HepG2 (cell line): ENCODE data around the gene FOXK2. TPM values are rescaled to one million over a fixed set of nuclear protein-coding genes. Genes with fewer than 3 reads are reported as not detected.
A peak's percentile ranks its signal among the peaks of the same experiment; 100 is the strongest.

Source experiments
- ATF7 ChIP-seq, 2 experiments: fragments of 450-650 bp in 1 of 2; sonication (generic) in 1 of 2; formaldehyde crosslinking in 1 of 2; IDR thresholded peaks; 2 replicates each; pipeline versions ENCODE4 v1.4.0 to v1.6.1; 2016 to 2020; ENCODE audit warnings: antibody characterized with exemption in 1 of 2, mild to moderate bottlenecking in 1 of 2, missing genetic modification reagents in 1 of 2
- BCL6 ChIP-seq: IDR thresholded peaks from 2 replicates; pipeline ENCODE4 v1.6.1; 2016; ENCODE audit warnings: missing genetic modification reagents, missing compliant biosample characterization
- BRCA1 ChIP-seq: sonication (generic); formaldehyde crosslinking; IDR thresholded peaks from 2 replicates; pipeline ENCODE4 v1.4.0; 2020; ENCODE audit warnings: missing genetic modification reagents
- FOXA1 ChIP-seq, 2 experiments: fragments of 450-650 bp in 1 of 2; sonication (generic) in 1 of 2; formaldehyde crosslinking in 1 of 2; IDR thresholded peaks; 2 replicates each; pipeline versions ENCODE4 v1.4.0 to v1.6.1; 2016 to 2020; ENCODE audit warnings: missing genetic modification reagents in 1 of 2
- FOXO1 ChIP-seq: sonication (generic); formaldehyde crosslinking; IDR thresholded peaks from 2 replicates; pipeline ENCODE4 v1.4.0; 2020; ENCODE audit warnings: missing genetic modification reagents
- GATAD1 ChIP-seq: IDR thresholded peaks from 2 replicates; pipeline ENCODE4 v1.6.1; 2016; ENCODE audit warnings: missing genetic modification reagents, missing compliant biosample characterization
- GATAD2A ChIP-seq: IDR thresholded peaks from 2 replicates; pipeline ENCODE4 v1.6.1; 2016
- HNF4A ChIP-seq: sonication (generic); formaldehyde crosslinking; IDR thresholded peaks from 2 replicates; pipeline ENCODE4 v1.4.0; 2020; ENCODE audit warnings: missing genetic modification reagents
- NR2F2 ChIP-seq: IDR thresholded peaks from 2 replicates; pipeline ENCODE4 v1.6.1; 2012; ENCODE audit warnings: low read depth, inconsistent platforms, borderline replicate concordance
- SKI ChIP-seq: fragments of 450-650 bp; IDR thresholded peaks from one replicate; pipeline ENCODE4 v1.6.1; 2018; ENCODE audit warnings: mild to moderate bottlenecking; ENCODE audit not compliant: partially characterized antibody
- SMARCC2 ChIP-seq: fragments of 450-650 bp; IDR thresholded peaks from 2 replicates; pipeline ENCODE4 v1.6.1; 2017; ENCODE audit warnings: antibody characterized with exemption, mild to moderate bottlenecking
- USF2 ChIP-seq, 2 experiments: sonication (generic) in 1 of 2; formaldehyde crosslinking in 1 of 2; IDR thresholded peaks; 2 replicates each; pipeline versions ENCODE4 v1.5.1 to v1.6.1; 2011 to 2020; ENCODE audit warnings: borderline replicate concordance in 1 of 2, low read depth in 1 of 2, low read length in 1 of 2, mild to moderate bottlenecking in 1 of 2, missing genetic modification reagents in 1 of 2, moderate library complexity in 1 of 2
- ZNF143 ChIP-seq: sonication (generic); formaldehyde crosslinking; IDR thresholded peaks from 2 replicates; pipeline ENCODE4 v1.4.0; 2020; ENCODE audit warnings: missing genetic modification reagents
- ZNF792 ChIP-seq: IDR thresholded peaks from 2 replicates; pipeline ENCODE4 v1.6.1; 2016
- polyA plus RNA-seq, 8 experiments: library from polyadenylated mRNA; depleted of rRNA in 3 of 8; stranded (reverse) in 7 of 8; unstranded in 1 of 8; fragments of >200 nt; fragmentation: Illumina TruSeq in 4 of 8; extraction: Trizol in 4 of 8; gene quantifications; 2 replicates each; pipeline versions ENCODE4 v1.2.1 to v1.2.3, GENCODE V29; 2011 to 2016; ENCODE audit warnings: low read depth in 4 of 8, missing spikeins in 1 of 8, mixed read lengths in 1 of 8; ENCODE audit not compliant: insufficient read depth in 1 of 8
- total RNA-seq, 5 experiments: library from RNA; depleted of rRNA; stranded (reverse); fragments of >200 nt; fragmentation: Illumina TruSeq; extraction: Trizol; gene quantifications; 2 replicates each; pipeline ENCODE4 v1.2.3, GENCODE V29; 2016; ENCODE audit warnings: low read depth in 1 of 5
- TF ChIP-seq, protein P1 (sequence below): sonication (generic); formaldehyde crosslinking; IDR thresholded peaks from 2 replicates; pipeline ENCODE4 v1.5.1; 2020; ENCODE audit warnings: mild to moderate bottlenecking, missing genetic modification reagents, moderate library complexity
- TF ChIP-seq, protein P2 (sequence below): sonication (generic); formaldehyde crosslinking; IDR thresholded peaks from 2 replicates; pipeline ENCODE4 v1.8.0; 2022; ENCODE audit warnings: missing genetic modification reagents, mild to moderate bottlenecking, inconsistent platforms, borderline replicate concordance
- TF ChIP-seq, protein P3 (sequence below): IDR thresholded peaks from 2 replicates; pipeline ENCODE4 v1.6.1; 2018; ENCODE audit warnings: missing genetic modification reagents, mild to moderate bottlenecking, missing compliant biosample characterization

Gene FOXK2
- total and polyA plus RNA-seq, 2 of the 13 experiments (the other 11 are each of a cell fraction or from before 2014, with no cell fraction given), result 67.1 to 67.2 TPM

DNA sequence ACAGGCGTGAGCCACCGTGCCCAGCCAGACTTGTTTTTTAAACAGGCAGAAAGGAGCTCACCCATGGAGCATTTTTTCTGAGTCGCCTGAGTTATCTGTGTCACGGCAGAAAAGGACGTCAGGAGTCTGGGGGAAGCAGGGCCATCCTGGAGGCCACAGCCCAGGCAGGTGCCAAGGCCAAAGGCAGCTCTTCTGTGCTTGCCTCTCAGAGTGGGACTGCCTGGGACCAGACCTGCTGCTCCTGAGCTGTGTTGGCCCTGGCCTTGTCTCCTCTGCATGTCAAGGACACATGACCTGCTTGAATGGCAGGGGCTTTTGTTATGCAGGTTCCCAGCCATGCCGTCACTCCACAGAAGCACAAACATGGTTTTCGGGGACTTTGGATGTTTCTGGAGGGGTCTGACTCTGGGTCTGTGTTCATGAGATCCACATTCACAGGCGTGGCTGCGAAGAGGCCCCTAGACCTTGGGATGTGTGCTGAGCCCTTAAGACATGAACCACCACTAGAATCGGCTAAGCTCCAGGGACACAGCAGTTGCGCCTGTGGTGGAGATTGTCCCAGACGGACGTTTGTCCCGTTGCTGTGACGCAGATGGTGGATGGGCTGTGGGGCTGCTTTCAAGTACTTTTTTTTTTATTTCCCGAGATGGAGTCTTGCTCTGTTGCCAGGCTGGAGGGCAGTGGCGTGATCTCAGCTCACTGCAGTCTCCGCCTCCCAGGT, 33.8 kb downstream of the FOXK2 start (continued):
- TF ChIP-seq, protein P1, sequence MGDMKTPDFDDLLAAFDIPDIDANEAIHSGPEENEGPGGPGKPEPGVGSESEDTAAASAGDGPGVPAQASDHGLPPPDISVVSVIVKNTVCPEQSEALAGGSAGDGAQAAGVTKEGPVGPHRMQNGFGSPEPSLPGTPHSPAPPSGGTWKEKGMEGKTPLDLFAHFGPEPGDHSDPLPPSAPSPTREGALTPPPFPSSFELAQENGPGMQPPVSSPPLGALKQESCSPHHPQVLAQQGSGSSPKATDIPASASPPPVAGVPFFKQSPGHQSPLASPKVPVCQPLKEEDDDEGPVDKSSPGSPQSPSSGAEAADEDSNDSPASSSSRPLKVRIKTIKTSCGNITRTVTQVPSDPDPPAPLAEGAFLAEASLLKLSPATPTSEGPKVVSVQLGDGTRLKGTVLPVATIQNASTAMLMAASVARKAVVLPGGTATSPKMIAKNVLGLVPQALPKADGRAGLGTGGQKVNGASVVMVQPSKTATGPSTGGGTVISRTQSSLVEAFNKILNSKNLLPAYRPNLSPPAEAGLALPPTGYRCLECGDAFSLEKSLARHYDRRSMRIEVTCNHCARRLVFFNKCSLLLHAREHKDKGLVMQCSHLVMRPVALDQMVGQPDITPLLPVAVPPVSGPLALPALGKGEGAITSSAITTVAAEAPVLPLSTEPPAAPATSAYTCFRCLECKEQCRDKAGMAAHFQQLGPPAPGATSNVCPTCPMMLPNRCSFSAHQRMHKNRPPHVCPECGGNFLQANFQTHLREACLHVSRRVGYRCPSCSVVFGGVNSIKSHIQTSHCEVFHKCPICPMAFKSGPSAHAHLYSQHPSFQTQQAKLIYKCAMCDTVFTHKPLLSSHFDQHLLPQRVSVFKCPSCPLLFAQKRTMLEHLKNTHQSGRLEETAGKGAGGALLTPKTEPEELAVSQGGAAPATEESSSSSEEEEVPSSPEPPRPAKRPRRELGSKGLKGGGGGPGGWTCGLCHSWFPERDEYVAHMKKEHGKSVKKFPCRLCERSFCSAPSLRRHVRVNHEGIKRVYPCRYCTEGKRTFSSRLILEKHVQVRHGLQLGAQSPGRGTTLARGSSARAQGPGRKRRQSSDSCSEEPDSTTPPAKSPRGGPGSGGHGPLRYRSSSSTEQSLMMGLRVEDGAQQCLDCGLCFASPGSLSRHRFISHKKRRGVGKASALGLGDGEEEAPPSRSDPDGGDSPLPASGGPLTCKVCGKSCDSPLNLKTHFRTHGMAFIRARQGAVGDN (CRISPR knock-in tag), result peak; percentile 86
- TF ChIP-seq, protein P2, sequence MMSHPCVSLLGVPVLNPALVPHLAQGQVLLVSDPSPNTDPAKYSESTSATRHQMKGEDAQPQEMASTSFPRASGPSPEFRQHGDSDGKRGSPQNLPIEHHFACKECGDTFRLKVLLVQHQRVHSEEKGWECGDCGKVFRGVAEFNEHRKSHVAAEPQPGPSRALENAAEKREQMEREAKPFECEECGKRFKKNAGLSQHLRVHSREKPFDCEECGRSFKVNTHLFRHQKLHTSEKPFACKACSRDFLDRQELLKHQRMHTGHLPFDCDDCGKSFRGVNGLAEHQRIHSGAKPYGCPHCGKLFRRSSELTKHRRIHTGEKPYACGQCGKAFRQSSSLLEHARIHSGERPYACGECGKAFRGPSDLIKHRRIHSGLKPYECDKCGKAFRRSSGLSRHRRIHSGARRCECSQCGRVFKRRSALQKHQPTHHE (CRISPR knock-in tag), result 0 out of 2 replicates have a peak, but pooled peaks have one; percentile 40
- TF ChIP-seq NR2F2 (peak; percentile 38; the same call in 1 of the 2 replicates), FOXO1 (CRISPR knock-in tag) (peak; percentile 53; the same call in 1 of the 2 replicates), GATAD1 (CRISPR knock-in tag) (0 out of 2 replicates have a peak, but pooled peaks have one; percentile 58), ATF7 (IDR thresholded peaks at IDR 0.05) (no peak), ATF7 (CRISPR knock-in tag; IDR thresholded peaks at IDR 0.05) (peak; percentile 41; the same call in 1 of the 2 replicates), BCL6 (CRISPR knock-in tag) (peak; percentile 77), BRCA1 (CRISPR knock-in tag) (0 out of 2 replicates have a peak, but pooled peaks have one; percentile 52), ZNF143 (CRISPR knock-in tag) (0 out of 2 replicates have a peak, but pooled peaks have one; percentile 3), SKI (peak; percentile 73), HNF4A (CRISPR knock-in tag) (peak; percentile 75), USF2 (IDR thresholded peaks at IDR 0.05; ENCODE audit: low read depth, low read length) (peak; percentile 43), USF2 (CRISPR knock-in tag; IDR thresholded peaks at IDR 0.05; ENCODE audit: borderline replicate concordance) (peak; percentile 42; the same call in 1 of the 2 replicates), ZNF792 (CRISPR knock-in tag) (0 out of 2 replicates have a peak, but pooled peaks have one; percentile 15), SMARCC2 (no peak), FOXA1 (IDR thresholded peaks at IDR 0.05) (no peak), FOXA1 (CRISPR knock-in tag; IDR thresholded peaks at IDR 0.05) (peak; percentile 5; the same call in 1 of the 2 replicates), GATAD2A (peak; percentile 84)
- TF ChIP-seq, protein P3, sequence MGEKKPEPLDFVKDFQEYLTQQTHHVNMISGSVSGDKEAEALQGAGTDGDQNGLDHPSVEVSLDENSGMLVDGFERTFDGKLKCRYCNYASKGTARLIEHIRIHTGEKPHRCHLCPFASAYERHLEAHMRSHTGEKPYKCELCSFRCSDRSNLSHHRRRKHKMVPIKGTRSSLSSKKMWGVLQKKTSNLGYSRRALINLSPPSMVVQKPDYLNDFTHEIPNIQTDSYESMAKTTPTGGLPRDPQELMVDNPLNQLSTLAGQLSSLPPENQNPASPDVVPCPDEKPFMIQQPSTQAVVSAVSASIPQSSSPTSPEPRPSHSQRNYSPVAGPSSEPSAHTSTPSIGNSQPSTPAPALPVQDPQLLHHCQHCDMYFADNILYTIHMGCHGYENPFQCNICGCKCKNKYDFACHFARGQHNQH (CRISPR knock-in tag), result peak; percentile 30; the same call in 1 of the 2 replicates
